K562 (cell line): Measurements from ENCODE around the gene SGIP1. TPM values are rescaled to one million over a fixed set of nuclear protein-coding genes. Genes with fewer than 3 reads are reported as not detected.

Experiments
- ATAC-seq: fragments of 200-7000 bp; cut with Tn5 transposase; 3 replicates; pipeline ENCODE4 v1.9.1; 2020; ENCODE audit warnings: moderate library complexity
- BruUV-seq: library from RNA; stranded (reverse); fragments of 400-500 nt; replicated peaks from 2 replicates; lab custom pipeline; 2021; lab: Mats Ljungman, UMichigan
- CTCF ChIA-PET: fragments of 300-600 bp; formaldehyde crosslinking; extraction: SDS; loops from one replicate; lab custom pipeline; 2021; ENCODE audit warnings: low intra/inter-chr PET ratio; lab: Yijun Ruan, JAX
- POLR2A ChIA-PET: fragments of 300-600, 350-650 bp; sonication (Branson Sonifier 250); formaldehyde crosslinking; extraction: SDS; loops from one replicate; lab custom pipeline; 2021; ENCODE audit warnings: antibody characterized with exemption, inconsistent platforms; lab: Yijun Ruan, JAX
- DNase-seq, 4 experiments: peaks; one replicate each; pipeline versions ENCODE4 v3.0.0 to v3.0.0-alpha.2; 2011 to 2018; ENCODE audit warnings: low spot score in 3 of 4, mixed read lengths in 3 of 4; ENCODE audit errors: extremely low read depth in 1 of 4
- FAIRE-seq: peaks from 2 replicates; lab custom pipeline; 2011; peaks lifted over from hg19 to GRCh38; lab: Jason Lieb, UNC
- H2AFZ ChIP-seq: 2 replicates; pipeline ENCODE4 v1.6.0; 2011; ENCODE audit warnings: low read depth, low read length, control low read depth, inconsistent platforms
- H3K27ac ChIP-seq: fragments of 200-600 bp; 3 replicates; pipeline ENCODE4 v1.8.0; 2011; ENCODE audit warnings: low read depth, mild to moderate bottlenecking, control low read depth, inconsistent platforms, low read length, moderate library complexity, mixed read lengths; ENCODE audit errors: extremely low read depth
- H3K27me3 ChIP-seq, 2 experiments: fragments of 300-600 bp in 1 of 2; 2 replicates in 1 of 2; 3 replicates in 1 of 2; pipeline versions ENCODE4 v1.6.0 to v1.8.0; 2011; ENCODE audit warnings: inconsistent platforms in 2 of 2, low read length in 2 of 2, mild to moderate bottlenecking in 1 of 2, mixed read lengths in 1 of 2, moderate library complexity in 1 of 2; ENCODE audit not compliant: control insufficient read depth in 2 of 2, insufficient read depth in 2 of 2
- H3K36me3 ChIP-seq: fragments of 300-600 bp; 3 replicates; pipeline ENCODE4 v1.8.0; 2011; ENCODE audit warnings: mild to moderate bottlenecking, low read length, inconsistent platforms; ENCODE audit not compliant: control insufficient read depth, insufficient read depth
- H3K4me1 ChIP-seq, 2 experiments: fragments of 200-600 bp in 1 of 2; replicated peaks in 1 of 2; 2 replicates in 1 of 2; 3 replicates in 1 of 2; pipeline versions ENCODE4 v1.5.1 to v1.8.0; 2011; ENCODE audit warnings: inconsistent platforms in 2 of 2, low read length in 2 of 2, mild to moderate bottlenecking in 1 of 2, mixed read lengths in 1 of 2, moderate library complexity in 1 of 2; ENCODE audit not compliant: control insufficient read depth in 2 of 2, insufficient read depth in 2 of 2
- H3K4me2 ChIP-seq: 2 replicates; pipeline ENCODE4 v1.6.1; 2011; ENCODE audit warnings: low read length, control low read depth, inconsistent platforms, mixed read lengths; ENCODE audit not compliant: insufficient read depth
- H3K4me3 ChIP-seq: fragments of 200-600 bp; sonication (generic), shearing (Covaris generic); 2 replicates; pipeline ENCODE4 v1.5.1; 2016; ENCODE audit warnings: control low read depth, inconsistent platforms
- H3K79me2 ChIP-seq: fragments of 200-600 bp; 3 replicates; pipeline ENCODE4 v1.8.0; 2011; ENCODE audit warnings: low read length, inconsistent platforms; ENCODE audit not compliant: control insufficient read depth, insufficient read depth
- H3K9ac ChIP-seq, 2 experiments: 2 replicates each; pipeline versions ENCODE4 v1.6.0 to v1.6.1; 2011; ENCODE audit warnings: low read depth in 2 of 2, low read length in 2 of 2, control low read depth in 1 of 2, inconsistent platforms in 1 of 2, mild to moderate bottlenecking in 1 of 2, mixed read lengths in 1 of 2; ENCODE audit not compliant: insufficient read depth in 1 of 2
- H3K9me1 ChIP-seq: one replicate; pipeline ENCODE4 v1.6.0; 2011; ENCODE audit warnings: inconsistent platforms, mild to moderate bottlenecking, low read length, moderate library complexity; ENCODE audit not compliant: control insufficient read depth, insufficient read depth
- H3K9me3 ChIP-seq: replicated peaks from 2 replicates; pipeline ENCODE4 v1.5.1; 2011; ENCODE audit warnings: low read depth, low read length, inconsistent platforms; ENCODE audit not compliant: control insufficient read depth, insufficient read depth
- H4K20me1 ChIP-seq: replicated peaks from 2 replicates; pipeline ENCODE4 v1.6.1; 2011; ENCODE audit warnings: low read length, inconsistent platforms, mixed read lengths; ENCODE audit not compliant: control insufficient read depth, insufficient read depth
- BCOR ChIP-seq: fragments of 450-650 bp; IDR thresholded peaks from 2 replicates; pipeline ENCODE4 v1.6.1; 2016
- BRD4 ChIP-seq: fragments of 200-600 bp; sonication (generic); IDR thresholded peaks from 2 replicates; pipeline ENCODE4 v1.6.1; 2017; ENCODE audit warnings: inconsistent platforms
- ELF1 ChIP-seq: fragments of 200-800 bp; sonication (Bioruptor generic); IDR thresholded peaks from 2 replicates; pipeline ENCODE4 v1.6.1; 2016; ENCODE audit warnings: missing genetic modification characterization, missing compliant biosample characterization
- MEIS2 ChIP-seq: fragments of 450-650 bp; IDR thresholded peaks from 2 replicates; pipeline ENCODE4 v1.6.1; 2014; ENCODE audit warnings: mild to moderate bottlenecking; ENCODE audit not compliant: partially characterized antibody
- PHF8 ChIP-seq: fragments of 200-600 bp; sonication (generic); IDR thresholded peaks from 2 replicates; pipeline ENCODE4 v1.6.1; 2012; ENCODE audit warnings: mixed run types, mild to moderate bottlenecking, inconsistent platforms, low read length, moderate library complexity, borderline replicate concordance
- RAD51 ChIP-seq: fragments of 450-650 bp; IDR thresholded peaks from 2 replicates; pipeline ENCODE4 v1.7.1; 2016; ENCODE audit warnings: low read depth, mild to moderate bottlenecking, borderline replicate concordance
- RBBP5 ChIP-seq: fragments of 200-600 bp; sonication (generic); IDR thresholded peaks from 2 replicates; pipeline ENCODE4 v1.6.1; 2012; ENCODE audit warnings: borderline replicate concordance, mild to moderate bottlenecking, low read length, control low read depth, inconsistent platforms; ENCODE audit not compliant: insufficient read depth, poor library complexity, severe bottlenecking
- TAF7 ChIP-seq: fragments of 450-650 bp; IDR thresholded peaks from 2 replicates; pipeline ENCODE4 v1.6.1; 2016; ENCODE audit warnings: missing genetic modification characterization, missing compliant biosample characterization
- ZNF24 ChIP-seq: fragments of 450-650 bp; IDR thresholded peaks from 2 replicates; pipeline ENCODE4 v1.6.1; 2016
- WGBS: fragments of 100-300 bp; shearing (Covaris generic); methylation state at CpG from one replicate; pipeline ENCODE4 v1.1.6; 2016; ENCODE audit warnings: low coverage, mixed read lengths; ENCODE audit not compliant: insufficient coverage; ENCODE audit errors: missing lambda C conversion rate; 5-methylcytosine and 5-hydroxymethylcytosine counted together
- in situ Hi-C: fragments of 300-500 bp; cut with MboI; formaldehyde crosslinking; loops from 4 replicates; pipeline ENCODE4 v1.15.0; 2018; ENCODE audit warnings: inconsistent platforms, mixed read lengths
- intact Hi-C: fragments of 100-400 bp; cut with micrococcal nuclease; formaldehyde crosslinking; loops from 2 replicates; pipeline ENCODE4 v1.14.2; 2022
- polyA plus RNA-seq, 8 experiments: library from polyadenylated mRNA; depleted of rRNA in 4 of 8; stranded (reverse) in 5 of 8; unstranded in 3 of 8; fragments of >200 nt; fragmentation: Nextera tagmentation in 2 of 8; fragmentation: Illumina TruSeq in 1 of 8; extraction: Ambion mirVana in 2 of 8; extraction: Trizol in 1 of 8; gene quantifications; 2 replicates each; pipeline versions ENCODE4 v1.2.1 to v1.2.3, GENCODE V29; 2011 to 2014; ENCODE audit warnings: inconsistent platforms in 1 of 8, missing spikeins in 1 of 8
- total RNA-seq, 7 experiments: library from RNA; depleted of rRNA in 6 of 7; stranded (reverse); fragments of >200 nt in 6 of 7; fragmentation: Illumina TruSeq in 2 of 7; extraction: Trizol in 2 of 7; gene quantifications; 2 replicates each; pipeline versions ENCODE4 v1.2.1 to v1.2.3, GENCODE V29; 2011 to 2021; ENCODE audit warnings: low replicate concordance in 1 of 7
- TF ChIP-seq, protein P1 (sequence below): fragments of 250-450 bp; sonication (Bioruptor Pico); IDR thresholded peaks from 2 replicates; pipeline ENCODE4 v1.8.0; 2021; ENCODE audit warnings: moderate library complexity, mild to moderate bottlenecking, inconsistent platforms
- TF ChIP-seq, protein P2 (sequence below): fragments of 150-350 bp; conservative IDR thresholded peaks from 2 replicates; pipeline ENCODE4 v1.6.1; 2014; ENCODE audit warnings: low read length

The SGIP1 gene
- total and polyA plus RNA-seq, 9 of the 15 experiments (the other 6 are each of a cell fraction or from before 2014, with no cell fraction given) = 0.07 to 0.35 TPM; not detected in 7

DNA sequence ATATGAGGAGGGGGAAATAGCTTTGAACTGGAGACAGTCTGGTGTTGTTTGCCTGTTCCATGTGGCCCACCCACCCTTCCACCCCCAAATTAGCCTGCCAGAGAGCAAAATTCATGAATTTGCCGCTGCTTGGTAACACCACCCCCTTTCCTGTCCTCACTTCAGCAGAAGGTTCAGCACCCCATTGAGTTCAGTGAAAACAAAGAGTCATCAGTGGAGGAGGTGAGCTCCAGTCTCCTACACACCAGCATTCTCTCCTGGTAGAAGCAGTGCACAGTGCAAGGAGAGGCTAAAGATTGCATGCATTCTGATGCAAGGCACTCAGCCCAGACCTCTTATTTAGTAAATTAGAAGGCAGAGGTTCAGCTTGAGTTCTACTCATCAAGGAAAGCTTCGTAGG is 118.6 kb downstream of the SGIP1 start:
- no TSS peak for BruUV-seq
- ATAC-seq (no peak), FAIRE-seq (no peak), DNase-seq (no peak)
- no peak overlapping the region for H3K27ac ChIP-seq
- H3K4me3 ChIP-seq = no peak overlapping the region
- no peaks in the 10 kb centered on the region for H3K36me3 ChIP-seq
- H4K20me1 ChIP-seq = no peaks in the 10 kb centered on the region
- intact Hi-C loops (no loop called here), in situ Hi-C loops (no loop called here)
- no peaks in the 10 kb centered on the region for H3K9me1 ChIP-seq
- TF ChIP-seq, protein P1, sequence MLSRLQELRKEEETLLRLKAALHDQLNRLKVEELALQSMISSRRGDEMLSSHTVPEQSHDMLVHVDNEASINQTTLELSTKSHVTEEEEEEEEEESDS (CRISPR knock-in tag) = no peak
- no peak for TF ChIP-seq ZNF24
- no peak for TF ChIP-seq RBBP5
- TF ChIP-seq BCOR = no peak
- no peak for TF ChIP-seq MEIS2
- 7% methylated on average over 1 of the region's 2 CpGs for WGBS
- ChIA-PET CTCF (no interaction called here), POLR2A (interaction anchor here (0.6 kb wide), 2 partner anchors 32 to 34 kb away, joined by 3 read pairs; no protein-coding TSS in a partner anchor)
- H3K4me2 ChIP-seq = no peak overlapping the region
- no peaks in the 10 kb centered on the region for H3K9me3 ChIP-seq
- H2AFZ ChIP-seq = no peak overlapping the region
- no peaks in the 10 kb centered on the region for H3K4me1 ChIP-seq
- H3K27me3 ChIP-seq = no peaks in the 10 kb centered on the region
- no peak overlapping the region for H3K9ac ChIP-seq
- no peaks in the 10 kb centered on the region for H3K79me2 ChIP-seq

DNA sequence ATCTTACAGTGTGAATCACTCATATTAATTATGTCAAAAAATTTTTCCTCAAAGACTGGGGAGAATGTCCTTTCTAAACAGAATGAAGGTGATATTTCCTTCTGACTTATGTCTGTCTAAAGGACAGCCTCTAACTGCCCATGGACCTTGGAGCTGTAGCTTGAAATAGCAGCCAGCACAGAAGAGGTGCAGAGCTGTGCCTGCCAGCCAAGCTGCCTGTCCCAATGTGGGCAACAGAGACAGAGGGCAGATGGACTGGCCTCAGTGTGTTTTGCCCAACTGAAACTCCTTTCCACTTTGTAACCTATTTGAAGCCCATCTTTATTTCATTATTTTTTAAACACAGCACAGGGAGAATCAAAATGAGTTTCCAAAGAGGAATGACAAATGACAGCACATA is 120.7 kb downstream of the SGIP1 start:
- Histone ChIP-seq H2AFZ (no peak overlapping the region), H3K79me2 (no peaks in the 10 kb centered on the region), H3K9ac (no peak overlapping the region), H3K27ac (no peak overlapping the region), H3K27me3 (no peaks in the 10 kb centered on the region), H3K4me3 (no peak overlapping the region), H3K4me2 (no peak overlapping the region), H3K9me1 (no peaks in the 10 kb centered on the region), H3K9me3 (no peaks in the 10 kb centered on the region), H3K4me1 (no peaks in the 10 kb centered on the region), H3K36me3 (no peaks in the 10 kb centered on the region), H4K20me1 (no peaks in the 10 kb centered on the region)
- no peak for ATAC-seq
- in situ Hi-C loops = no loop called here
- FAIRE-seq = no peak
- no TSS peak for BruUV-seq
- intact Hi-C loops = no loop called here
- CTCF ChIA-PET = no interaction called here
- DNase-seq = no peak
- POLR2A ChIA-PET = no interaction called here
- TF ChIP-seq PHF8 = no peak
- no peak for TF ChIP-seq RAD51
- no peak for TF ChIP-seq BRD4
- TF ChIP-seq, protein P2, sequence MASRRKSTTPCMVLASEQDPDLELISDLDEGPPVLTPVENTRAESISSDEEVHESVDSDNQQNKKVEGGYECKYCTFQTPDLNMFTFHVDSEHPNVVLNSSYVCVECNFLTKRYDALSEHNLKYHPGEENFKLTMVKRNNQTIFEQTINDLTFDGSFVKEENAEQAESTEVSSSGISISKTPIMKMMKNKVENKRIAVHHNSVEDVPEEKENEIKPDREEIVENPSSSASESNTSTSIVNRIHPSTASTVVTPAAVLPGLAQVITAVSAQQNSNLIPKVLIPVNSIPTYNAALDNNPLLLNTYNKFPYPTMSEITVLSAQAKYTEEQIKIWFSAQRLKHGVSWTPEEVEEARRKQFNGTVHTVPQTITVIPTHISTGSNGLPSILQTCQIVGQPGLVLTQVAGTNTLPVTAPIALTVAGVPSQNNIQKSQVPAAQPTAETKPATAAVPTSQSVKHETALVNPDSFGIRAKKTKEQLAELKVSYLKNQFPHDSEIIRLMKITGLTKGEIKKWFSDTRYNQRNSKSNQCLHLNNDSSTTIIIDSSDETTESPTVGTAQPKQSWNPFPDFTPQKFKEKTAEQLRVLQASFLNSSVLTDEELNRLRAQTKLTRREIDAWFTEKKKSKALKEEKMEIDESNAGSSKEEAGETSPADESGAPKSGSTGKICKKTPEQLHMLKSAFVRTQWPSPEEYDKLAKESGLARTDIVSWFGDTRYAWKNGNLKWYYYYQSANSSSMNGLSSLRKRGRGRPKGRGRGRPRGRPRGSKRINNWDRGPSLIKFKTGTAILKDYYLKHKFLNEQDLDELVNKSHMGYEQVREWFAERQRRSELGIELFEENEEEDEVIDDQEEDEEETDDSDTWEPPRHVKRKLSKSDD = no peak
- no peak for TF ChIP-seq TAF7
- TF ChIP-seq ELF1 (tag) = no peak
